Measurements from ENCODE around the gene ZNF282. TPM values are rescaled to one million over a fixed set of nuclear protein-coding genes. Genes with fewer than 3 reads are reported as not detected.
"Not testable (repeated sequence)": the region's sequence is repeated elsewhere in the genome, so short reads cannot be mapped to it uniquely, and the experiment has no call there.

ZNF282 gene
- total RNA-seq, 4 donors from 2014 or later: 16.8 to 24.1 (median 23.0) TPM

GRCh38 chr7:149223761-149224160 is 28.4 kb downstream of the ZNF282 start:
- H3K36me3 ChIP-seq: peaks cover 0 to 62% of the 10 kb centered on the region in 2 donors

GRCh38 chr7:149224352-149224751 is 29.0 kb downstream of the ZNF282 start:
- H3K4me3 ChIP-seq: no peak overlapping the region
- peaks cover 0 to 57% of the 10 kb centered on the region in 2 donors for H3K36me3 ChIP-seq
- DNase-seq (no peak), ATAC-seq (no peak)
- no peak overlapping the region for H3K27ac ChIP-seq
- intact Hi-C loops (cut with DNase I; ENCODE audit: low total_unique reads) (no loop called here), in situ Hi-C loops (cut with MboI; ENCODE audit: low sequenced_read_pairs in 4 of 4) (no loop called here)
- no peaks in the 10 kb centered on the region for H3K9me3 ChIP-seq
- H3K4me1 ChIP-seq: no peaks in the 10 kb centered on the region
- TF ChIP-seq CTCF (IDR thresholded peaks at IDR 0.05 in 4 of 5, conservative IDR thresholded peaks at IDR 0.05 in 1 of 5) (no peak), POLR2A (IDR thresholded peaks at IDR 0.05) (no peak)
- no peaks in the 10 kb centered on the region for H3K27me3 ChIP-seq

More at GRCh38 chr7:149223761-149224160, 28.4 kb downstream of the ZNF282 start:
- no peaks in the 10 kb centered on the region for H3K9me3 ChIP-seq
- TF ChIP-seq CTCF (IDR thresholded peaks at IDR 0.05 in 4 of 5, conservative IDR thresholded peaks at IDR 0.05 in 1 of 5) (no peak), POLR2A (IDR thresholded peaks at IDR 0.05) (no peak)
- no peaks in the 10 kb centered on the region for H3K27me3 ChIP-seq
- H3K4me1 ChIP-seq: no peaks in the 10 kb centered on the region
- H3K4me3 ChIP-seq: no peak overlapping the region
- H3K27ac ChIP-seq: no peak overlapping the region
- no peak for DNase-seq
- in situ Hi-C loops (cut with MboI; ENCODE audit: low sequenced_read_pairs in 4 of 4): no loop called here
- intact Hi-C loops (cut with DNase I; ENCODE audit: low total_unique reads): no loop called here
- ATAC-seq: no peak

- no peak for DNase-seq
- no peak overlapping the region for H3K4me3 ChIP-seq
- TF ChIP-seq POLR2A (IDR thresholded peaks at IDR 0.05) (no peak), CTCF (IDR thresholded peaks at IDR 0.05 in 4 of 5, conservative IDR thresholded peaks at IDR 0.05 in 1 of 5) (no peak)
Measured at GRCh38 chr7:149225106-149225505, 29.8 kb downstream of the ZNF282 start.

DNA sequence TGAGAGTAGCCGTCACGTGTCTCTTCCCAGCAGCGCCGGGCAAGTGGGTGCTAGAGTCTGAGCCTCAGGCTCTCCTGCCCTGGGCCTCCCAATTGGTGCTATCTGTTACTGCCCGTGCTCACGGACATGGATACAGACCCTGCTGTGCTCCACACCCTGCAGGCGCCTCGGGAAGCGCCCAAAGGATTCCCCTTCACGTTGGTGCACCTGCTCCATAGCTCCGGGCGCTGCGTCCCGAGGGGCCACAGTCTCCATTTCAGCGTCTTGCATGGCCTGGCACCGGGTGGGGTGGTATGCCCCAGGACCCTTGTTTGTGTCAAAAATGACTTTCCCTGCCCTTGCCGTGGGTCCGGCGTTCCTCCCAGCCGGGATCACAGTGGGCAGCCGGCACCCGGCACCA is 30.3 kb downstream of the ZNF282 start:
- in situ Hi-C loops (cut with MboI; ENCODE audit: low sequenced_read_pairs in 4 of 4): no loop called here
- Histone ChIP-seq H3K4me3 (no peak overlapping the region), H3K27me3 (no peaks in the 10 kb centered on the region), H3K9me3 (no peaks in the 10 kb centered on the region), H3K27ac (no peak overlapping the region), H3K36me3 (peaks cover 0 to 45% of the 10 kb centered on the region in 2 donors), H3K4me1 (no peaks in the 10 kb centered on the region)
- DNase-seq (no peak), ATAC-seq (no peak)
- no peak for TF ChIP-seq CTCF (IDR thresholded peaks at IDR 0.05 in 4 of 5, conservative IDR thresholded peaks at IDR 0.05 in 1 of 5)
- TF ChIP-seq POLR2A (IDR thresholded peaks at IDR 0.05): no peak
- intact Hi-C loops (cut with DNase I; ENCODE audit: low total_unique reads): no loop called here

More at GRCh38 chr7:149225106-149225505, 29.8 kb downstream of the ZNF282 start:
- Histone ChIP-seq H3K36me3 (peaks cover 0 to 50% of the 10 kb centered on the region in 2 donors), H3K27me3 (no peaks in the 10 kb centered on the region), H3K9me3 (no peaks in the 10 kb centered on the region), H3K27ac (no peak overlapping the region), H3K4me1 (no peaks in the 10 kb centered on the region)
- in situ Hi-C loops (cut with MboI; ENCODE audit: low sequenced_read_pairs in 4 of 4) (no loop called here), intact Hi-C loops (cut with DNase I; ENCODE audit: low total_unique reads) (no loop called here)
- no peak for ATAC-seq

DNA sequence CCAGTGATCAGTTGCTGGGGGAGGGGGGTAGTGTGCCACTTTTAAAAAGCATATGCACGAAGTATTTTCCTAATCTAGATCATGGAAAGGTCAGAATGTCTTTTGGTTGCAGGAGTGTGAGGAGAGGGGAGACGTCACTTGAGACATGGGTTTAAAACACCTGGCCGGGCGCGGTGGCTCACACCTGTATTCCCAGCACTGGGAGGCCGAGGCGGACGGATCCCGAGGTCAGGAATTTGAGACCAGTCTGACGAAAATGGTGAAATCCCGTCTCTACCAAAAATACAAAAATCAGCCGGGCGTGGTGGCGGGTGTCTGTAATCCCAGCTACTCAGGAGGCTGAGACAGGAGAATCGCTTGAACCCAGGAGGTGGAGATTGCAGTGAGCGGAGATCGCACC is 31.0 kb downstream of the ZNF282 start:
- H3K27me3 ChIP-seq; in situ Hi-C loops (cut with MboI; ENCODE audit: low sequenced_read_pairs in 4 of 4); ATAC-seq; H3K27ac ChIP-seq; H3K4me3 ChIP-seq; intact Hi-C loops (cut with DNase I; ENCODE audit: low total_unique reads); H3K9me3 ChIP-seq; H3K4me1 ChIP-seq; DNase-seq: not testable (repeated sequence)
- H3K36me3 ChIP-seq: peaks cover 0 to 39% of the 10 kb centered on the region in 2 donors

Data from gastrocnemius medialis (tissue), 4 donors.